Cardiac atrium fibroblast (primary cell): ENCODE measurements around the gene UBE2R2. TPM values are rescaled to one million over a fixed set of nuclear protein-coding genes. Genes with fewer than 3 reads are reported as not detected.

Experiments
- total RNA-seq: library from RNA; depleted of rRNA; stranded (reverse); fragments of >200 nt; gene quantifications from 2 replicates; pipeline ENCODE4 v1.2.3, GENCODE V29; 2015

Gene UBE2R2
- total RNA-seq, result 19.6 and 19.9 TPM in 2 replicates

DNA sequence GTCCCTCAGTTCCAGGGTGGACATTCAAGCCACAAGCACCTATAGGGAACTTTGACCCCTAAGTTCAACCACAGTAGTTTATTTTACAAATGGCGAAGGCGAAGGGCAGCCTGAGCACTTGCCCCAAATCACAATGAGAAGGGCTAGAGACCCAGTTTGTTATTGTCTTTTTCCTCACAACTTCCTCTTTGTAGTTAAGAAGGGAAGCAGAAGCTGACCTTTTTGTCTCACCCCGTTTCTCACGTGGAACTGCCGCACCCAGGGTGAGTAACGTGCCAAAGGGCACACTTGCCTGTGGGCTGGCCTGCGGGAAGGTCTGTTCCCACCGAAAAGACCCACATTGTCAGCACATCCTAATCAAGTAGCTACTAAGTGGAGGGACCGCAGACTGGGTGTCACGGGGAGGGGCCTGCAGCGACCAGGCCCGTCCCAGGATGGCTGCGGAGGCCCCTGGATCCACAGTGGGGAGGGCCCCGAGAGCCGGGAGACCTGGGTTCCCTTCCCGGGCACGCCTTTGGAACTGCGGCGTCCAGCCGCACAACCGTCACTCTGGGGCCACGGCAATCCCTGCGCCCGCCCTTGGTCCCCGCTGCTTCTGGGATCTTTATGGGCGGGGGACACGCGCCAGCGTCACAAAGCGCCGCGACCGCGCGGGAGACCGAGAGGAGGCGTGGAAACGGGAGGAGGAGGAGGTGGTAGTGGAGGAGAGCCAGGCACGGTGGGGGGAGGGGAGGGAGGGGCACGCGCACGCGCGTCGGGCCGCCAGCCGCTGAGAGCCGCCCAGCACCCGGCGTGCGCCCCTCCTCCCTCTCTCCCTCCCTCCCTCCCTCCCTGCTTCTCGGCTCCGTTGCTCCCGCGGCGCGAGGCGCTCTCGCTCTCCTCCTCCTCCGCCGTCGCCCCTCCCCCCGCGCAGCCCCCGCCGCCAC is at the start of gene UBE2R2:
TSS of gene UBE2R2 (plus strand) at position 834 of the 926 bp plus-strand sequence. CDS start 598 bp downstream, outside the sequence.

GRCh38 chr9:33795281-33795680 is 21.7 kb upstream of the UBE2R2 start, which contains the start of gene PRSS3:
Gene PRSS3 (plus strand): TSS chr9:33795561. CDS start chr9:33795574, 13 bp downstream.

Other genes with a start within 250 kb of the UBE2R2 start
- gene PRSS3, start 21.6 kb upstream of the UBE2R2 start, total RNA-seq, result 6.2 and 8.1 TPM in 2 replicates
- gene UBAP2, start 231.7 kb downstream of the UBE2R2 start, total RNA-seq, result 9.4 and 12.1 TPM in 2 replicates